SK-MEL-5 (cell line): ENCODE measurements around the gene FAXDC2. TPM values are rescaled to one million over a fixed set of nuclear protein-coding genes. Genes with fewer than 3 reads are reported as not detected.
"Not testable (repeated sequence)": the region's sequence is repeated elsewhere in the genome, so short reads cannot be mapped to it uniquely, and the experiment has no call there.

Experiments used
- DNase-seq: peaks from one replicate; pipeline ENCODE4 v3.0.0-alpha.2; 2016; ENCODE audit warnings: low read depth, low spot score
- in situ Hi-C: cut with HindIII; loops from 2 replicates; pipeline ENCODE4 v1.10.0; 2016; ENCODE audit warnings: low sequenced_read_pairs, high pct_unique_total_duplicates, low pct_unique_long_range_greater_than_20kb
- total RNA-seq: library from RNA; depleted of rRNA; stranded (reverse); fragments of >200 nt; shearing (Covaris generic); gene quantifications from 2 replicates; pipeline ENCODE4 v1.2.3, GENCODE V29; 2014

Gene FAXDC2
- total RNA-seq, 1 experiment from 2014 or later = 13.7 TPM

- DNase-seq = no peak
- in situ Hi-C loops = no loop called here
Measured at GRCh38 chr5:154840435-154841272, 9.7 kb downstream of the FAXDC2 start.

DNA sequence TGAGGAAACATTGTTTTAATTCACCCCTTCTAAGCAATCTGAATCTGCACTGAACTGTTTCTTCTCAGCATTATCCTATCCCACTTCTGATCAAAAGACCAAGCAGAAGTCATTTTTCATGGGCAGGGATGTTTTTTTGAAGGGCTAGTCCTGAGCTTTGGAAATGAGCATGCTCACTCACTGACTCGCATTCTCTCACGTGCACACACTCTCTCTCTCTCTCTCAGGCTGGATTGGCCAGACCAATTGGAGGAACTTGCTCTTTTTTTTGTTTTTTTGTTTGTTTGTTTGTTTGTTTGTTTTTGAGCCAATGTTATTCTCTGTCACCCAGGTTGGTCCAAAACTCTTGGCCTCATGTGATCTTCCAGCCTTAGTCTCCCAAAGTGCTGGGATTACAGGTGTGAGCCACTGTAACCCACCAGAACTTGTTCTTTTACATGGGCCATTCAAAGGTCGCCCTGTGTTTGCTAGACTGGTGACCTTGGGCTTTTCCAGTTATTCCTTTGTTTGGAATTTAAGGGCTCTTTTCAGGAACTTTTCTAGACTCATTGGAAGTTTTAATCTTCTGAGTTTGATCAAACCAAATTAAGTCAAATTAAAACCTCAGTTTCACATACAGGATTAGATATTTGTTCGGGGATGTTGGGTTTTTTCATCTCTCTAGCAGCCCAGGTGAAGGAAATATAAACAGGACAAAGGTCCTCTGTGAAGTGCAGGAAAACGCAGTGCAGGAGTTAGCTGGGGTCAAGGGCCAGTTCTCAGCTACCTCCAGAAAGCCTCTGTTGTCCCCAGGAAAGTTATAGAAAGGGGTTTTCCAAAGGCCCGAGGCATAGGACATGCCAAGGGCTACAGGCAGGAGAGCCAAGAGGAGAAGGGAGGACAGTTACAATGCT is 13.1 kb downstream of the FAXDC2 start:
- no peak for DNase-seq
- in situ Hi-C loops = no loop called here

DNA sequence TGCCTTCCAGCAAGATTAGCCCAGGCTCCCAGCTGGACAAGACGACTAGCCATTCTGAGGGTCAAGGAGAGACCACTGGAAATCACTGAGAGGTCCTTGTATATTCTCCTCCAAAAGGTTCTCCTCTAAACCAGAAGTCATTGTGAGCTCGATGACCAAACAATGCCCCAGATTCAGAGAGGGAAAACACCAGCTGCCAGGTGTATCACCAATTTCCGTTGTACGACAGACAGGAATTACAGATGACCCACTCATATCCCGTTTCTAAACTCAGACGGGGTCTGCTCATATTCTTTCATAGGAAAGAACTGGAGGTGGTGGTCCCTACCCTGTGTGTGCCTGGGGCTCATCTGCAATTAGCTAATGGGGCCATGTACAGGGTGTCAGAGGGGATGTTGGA is 14.2 kb downstream of the FAXDC2 start:
- in situ Hi-C loops = no loop called here
- DNase-seq = no peak

DNA sequence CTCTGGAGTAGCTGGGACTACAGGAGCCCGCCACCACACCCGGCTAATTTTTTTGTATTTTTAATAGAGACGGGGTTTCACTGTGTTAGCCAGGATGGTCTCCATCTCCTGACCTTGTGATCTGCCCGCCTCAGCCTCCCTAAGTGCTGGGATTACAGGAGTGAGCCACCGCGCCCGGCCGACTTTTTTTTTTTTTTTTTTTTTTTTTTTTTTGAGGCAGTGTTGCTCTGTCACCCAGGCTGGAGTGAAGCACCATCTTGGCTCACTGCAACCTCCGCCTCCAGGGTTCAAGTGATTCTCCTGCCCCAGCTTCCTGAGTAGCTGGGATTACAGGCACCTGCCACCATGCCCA is 14.7 kb downstream of the FAXDC2 start:
- DNase-seq, in situ Hi-C loops: not testable (repeated sequence)

- in situ Hi-C loops = no loop called here
- no peak for DNase-seq
Measured at GRCh38 chr5:154834053-154834452, 16.4 kb downstream of the FAXDC2 start.

GRCh38 chr5:154832804-154833203 is 17.6 kb downstream of the FAXDC2 start:
- DNase-seq, in situ Hi-C loops: not testable (repeated sequence)

GRCh38 chr5:154831451-154831850 is 19.0 kb downstream of the FAXDC2 start:
- in situ Hi-C loops = no loop called here
- no peak for DNase-seq

DNA sequence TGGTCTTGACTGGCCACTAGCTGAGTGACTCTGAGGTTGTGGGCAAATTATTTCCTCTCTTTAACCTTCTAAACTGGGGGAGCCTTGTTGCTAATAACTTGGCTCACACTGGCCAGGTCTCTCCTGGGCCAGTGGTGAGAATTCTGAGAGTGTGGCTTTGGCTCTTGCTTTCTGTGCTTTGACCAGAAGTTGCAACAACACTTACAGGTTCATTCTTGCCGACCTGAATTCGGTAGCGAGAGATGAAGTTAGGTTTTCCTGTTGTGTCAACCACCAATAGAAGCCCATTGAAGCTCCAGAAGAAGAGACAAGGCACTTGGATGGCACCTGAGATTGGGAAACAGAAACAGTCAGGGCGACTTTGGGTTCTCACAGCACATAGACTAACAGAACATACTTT is 19.8 kb downstream of the FAXDC2 start:
- in situ Hi-C loops = no loop called here
- no peak for DNase-seq

- no peak for DNase-seq
- in situ Hi-C loops = no loop called here
Measured at GRCh38 chr5:154830219-154830595, 20.2 kb downstream of the FAXDC2 start.

DNA sequence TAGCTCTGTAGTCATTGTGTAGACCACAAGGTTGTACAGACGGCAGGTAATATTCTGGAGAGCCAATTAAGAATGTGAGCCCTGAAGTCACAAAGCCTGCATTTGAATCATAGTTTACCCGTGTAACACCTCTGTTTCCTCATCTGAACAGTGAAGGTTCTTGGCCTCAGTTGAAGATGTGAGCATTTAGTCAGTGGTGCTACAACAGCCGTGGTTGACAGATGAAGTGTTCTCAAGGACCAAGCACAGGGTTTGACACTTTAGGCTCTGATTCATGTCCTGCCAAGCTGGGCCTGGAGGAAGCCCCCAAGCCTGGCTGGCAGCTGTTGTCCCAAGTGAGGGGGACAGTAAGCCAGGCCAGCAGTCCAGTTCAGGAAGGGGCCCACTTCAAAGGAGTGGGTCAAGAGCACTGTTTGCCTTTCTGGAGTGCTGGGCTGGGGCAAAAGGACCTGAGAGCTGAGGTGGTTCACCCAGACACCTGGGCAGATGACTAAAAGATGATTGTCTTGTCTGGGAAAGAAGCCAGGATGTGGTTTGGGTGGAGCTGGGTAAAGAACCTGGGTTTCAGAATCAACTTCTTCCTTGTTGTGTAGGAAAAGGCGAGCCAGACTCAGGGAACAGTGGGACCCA is 20.7 kb downstream of the FAXDC2 start:
- DNase-seq = no peak
- in situ Hi-C loops = no loop called here

DNA sequence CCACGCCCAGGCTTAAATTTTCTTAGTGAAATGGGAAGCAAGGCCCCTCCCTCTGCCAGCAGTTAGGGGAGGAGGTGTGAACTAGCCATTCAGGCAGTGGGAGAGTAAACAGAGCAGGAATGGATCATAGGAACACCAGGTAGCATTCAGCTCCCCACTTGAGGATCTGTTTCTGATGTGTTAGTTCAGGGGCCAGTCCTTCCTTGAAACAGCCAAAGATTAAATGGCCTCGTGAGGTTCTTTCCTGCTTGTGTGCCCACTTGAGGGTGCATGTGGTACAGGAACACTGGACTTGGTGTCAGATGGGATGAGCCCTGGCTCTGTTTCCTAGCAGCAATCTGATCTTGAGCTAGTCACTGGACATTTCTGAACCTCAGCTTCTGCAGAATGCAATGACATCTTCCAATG is 21.2 kb downstream of the FAXDC2 start:
- no peak for DNase-seq
- in situ Hi-C loops = no loop called here

- in situ Hi-C loops = no loop called here
- no peak for DNase-seq
Measured at GRCh38 chr5:154824070-154824469, 26.3 kb downstream of the FAXDC2 start.

GRCh38 chr5:154823605-154824004 is 26.8 kb downstream of the FAXDC2 start:
- DNase-seq = no peak
- in situ Hi-C loops = no loop called here

- DNase-seq, in situ Hi-C loops: not testable (repeated sequence)
Measured at GRCh38 chr5:154822896-154823295, 27.5 kb downstream of the FAXDC2 start.

GRCh38 chr5:154820383-154820782 is 30.0 kb downstream of the FAXDC2 start:
- in situ Hi-C loops = no loop called here
- DNase-seq = no peak

GRCh38 chr5:154819546-154819945 is 30.9 kb downstream of the FAXDC2 start:
- no peak for DNase-seq
- in situ Hi-C loops = no loop called here

GRCh38 chr5:154818471-154819116 is 31.8 kb downstream of the FAXDC2 start:
- in situ Hi-C loops = no loop called here
- no peak for DNase-seq

- DNase-seq = no peak
- in situ Hi-C loops = no loop called here
Measured at GRCh38 chr5:154817815-154818214, 32.6 kb downstream of the FAXDC2 start.
